Thyroid gland (tissue), 4 donors: ENCODE data around the gene LRRC73.

Experiments
- POLR2A ChIP-seq, 2 donors: fragments of 450-650 bp; IDR thresholded peaks; one replicate each; pipeline ENCODE4 v1.6.1; 2017; ENCODE audit warnings: antibody characterized with exemption in 2 of 2, mild to moderate bottlenecking in 2 of 2, moderate library complexity in 1 of 2
- TF ChIP-seq, protein P1 (sequence below), 6 experiments: fragments of 200-600 bp in 3 of 6; fragments of 450-650 bp in 3 of 6; sonication (generic) in 3 of 6; IDR thresholded peaks; one replicate each; pipeline ENCODE4 v1.5.1; 2016 to 2019; ENCODE audit warnings: antibody characterized with exemption in 6 of 6, mild to moderate bottlenecking in 2 of 6, inconsistent platforms in 1 of 6, moderate library complexity in 1 of 6

DNA sequence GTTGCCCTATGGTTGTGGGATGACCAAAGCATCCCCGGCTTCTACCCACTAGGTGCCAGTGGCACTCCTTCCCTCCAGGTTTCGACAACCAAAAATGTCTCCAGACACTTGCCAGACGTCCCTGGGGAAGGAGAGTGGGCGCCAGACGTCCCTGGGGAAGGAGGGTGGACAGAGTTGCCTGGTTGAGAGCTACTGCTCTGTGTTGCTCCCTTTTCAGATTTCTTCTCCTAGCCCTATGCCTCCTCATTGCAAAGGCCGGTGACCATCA is 13.1 kb downstream of the LRRC73 start:
- TF ChIP-seq, protein P1, sequence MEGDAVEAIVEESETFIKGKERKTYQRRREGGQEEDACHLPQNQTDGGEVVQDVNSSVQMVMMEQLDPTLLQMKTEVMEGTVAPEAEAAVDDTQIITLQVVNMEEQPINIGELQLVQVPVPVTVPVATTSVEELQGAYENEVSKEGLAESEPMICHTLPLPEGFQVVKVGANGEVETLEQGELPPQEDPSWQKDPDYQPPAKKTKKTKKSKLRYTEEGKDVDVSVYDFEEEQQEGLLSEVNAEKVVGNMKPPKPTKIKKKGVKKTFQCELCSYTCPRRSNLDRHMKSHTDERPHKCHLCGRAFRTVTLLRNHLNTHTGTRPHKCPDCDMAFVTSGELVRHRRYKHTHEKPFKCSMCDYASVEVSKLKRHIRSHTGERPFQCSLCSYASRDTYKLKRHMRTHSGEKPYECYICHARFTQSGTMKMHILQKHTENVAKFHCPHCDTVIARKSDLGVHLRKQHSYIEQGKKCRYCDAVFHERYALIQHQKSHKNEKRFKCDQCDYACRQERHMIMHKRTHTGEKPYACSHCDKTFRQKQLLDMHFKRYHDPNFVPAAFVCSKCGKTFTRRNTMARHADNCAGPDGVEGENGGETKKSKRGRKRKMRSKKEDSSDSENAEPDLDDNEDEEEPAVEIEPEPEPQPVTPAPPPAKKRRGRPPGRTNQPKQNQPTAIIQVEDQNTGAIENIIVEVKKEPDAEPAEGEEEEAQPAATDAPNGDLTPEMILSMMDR (IDR thresholded peaks at IDR 0.05), result no peak
- no peak for TF ChIP-seq POLR2A (IDR thresholded peaks at IDR 0.05)
